ENCODE measurements around the gene HES3.

HES3 gene

DNA sequence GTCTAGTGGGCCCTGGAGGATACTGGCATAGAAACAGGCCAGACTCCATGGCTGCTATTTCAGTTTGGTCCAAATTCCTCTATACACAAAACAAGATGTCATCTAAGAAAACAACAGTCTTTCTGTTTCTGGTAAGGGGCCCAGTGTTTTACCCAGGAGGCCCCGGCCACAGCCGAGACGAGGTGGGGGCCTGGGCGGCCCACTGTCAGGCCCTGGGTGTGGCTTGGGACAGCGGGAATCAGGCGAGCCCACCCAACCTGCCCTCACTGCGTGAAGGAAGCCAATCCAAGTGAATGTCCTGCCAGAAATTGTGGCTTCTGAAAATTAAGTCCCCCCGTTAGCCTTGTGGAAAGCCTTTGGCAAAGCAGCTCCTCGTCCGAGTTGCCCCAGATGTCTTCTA, 48.1 kb downstream of the HES3 start:
- TF ChIP-seq, protein P1, sequence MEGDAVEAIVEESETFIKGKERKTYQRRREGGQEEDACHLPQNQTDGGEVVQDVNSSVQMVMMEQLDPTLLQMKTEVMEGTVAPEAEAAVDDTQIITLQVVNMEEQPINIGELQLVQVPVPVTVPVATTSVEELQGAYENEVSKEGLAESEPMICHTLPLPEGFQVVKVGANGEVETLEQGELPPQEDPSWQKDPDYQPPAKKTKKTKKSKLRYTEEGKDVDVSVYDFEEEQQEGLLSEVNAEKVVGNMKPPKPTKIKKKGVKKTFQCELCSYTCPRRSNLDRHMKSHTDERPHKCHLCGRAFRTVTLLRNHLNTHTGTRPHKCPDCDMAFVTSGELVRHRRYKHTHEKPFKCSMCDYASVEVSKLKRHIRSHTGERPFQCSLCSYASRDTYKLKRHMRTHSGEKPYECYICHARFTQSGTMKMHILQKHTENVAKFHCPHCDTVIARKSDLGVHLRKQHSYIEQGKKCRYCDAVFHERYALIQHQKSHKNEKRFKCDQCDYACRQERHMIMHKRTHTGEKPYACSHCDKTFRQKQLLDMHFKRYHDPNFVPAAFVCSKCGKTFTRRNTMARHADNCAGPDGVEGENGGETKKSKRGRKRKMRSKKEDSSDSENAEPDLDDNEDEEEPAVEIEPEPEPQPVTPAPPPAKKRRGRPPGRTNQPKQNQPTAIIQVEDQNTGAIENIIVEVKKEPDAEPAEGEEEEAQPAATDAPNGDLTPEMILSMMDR (IDR thresholded peaks at IDR 0.05): no peak
- Histone ChIP-seq H3K4me3 (no peak overlapping the region), H3K27ac (no peak overlapping the region)
- no peak for DNase-seq (ENCODE audit: low spot score)

- Histone ChIP-seq H3K4me3 (no peak overlapping the region), H3K27ac (no peak overlapping the region)
- no peak for DNase-seq (ENCODE audit: low spot score)
- TF ChIP-seq, protein P1 (IDR thresholded peaks at IDR 0.05): no peak
These were observed 50.3 kb downstream of the HES3 start for GRCh38 chr1:6294080-6294889.

GRCh38 chr1:6294890-6295556, 51.0 kb downstream of the HES3 start:
- TF ChIP-seq, protein P1 (IDR thresholded peaks at IDR 0.05): no peak
- no peak for DNase-seq (ENCODE audit: low spot score)
- Histone ChIP-seq H3K27ac (no peak overlapping the region), H3K4me3 (no peak overlapping the region)
